Effector memory CD4-positive, alpha-beta T cell (primary cell): ENCODE results near the gene KCNJ5.

Experiments
- DNase-seq, 3 donors: peaks; one replicate each; pipeline ENCODE4 v3.0.0-alpha.2; 2020
- H3K27ac ChIP-seq: 2 replicates; pipeline ENCODE4 v1.7.0; 2013; ENCODE audit warnings: mild to moderate bottlenecking, low read length, moderate library complexity; ENCODE audit not compliant: insufficient read depth, poor library complexity, severe bottlenecking
- H3K27me3 ChIP-seq: replicated peaks from 2 replicates; pipeline ENCODE4 v1.7.0; 2013; ENCODE audit warnings: mild to moderate bottlenecking, low read length; ENCODE audit not compliant: insufficient read depth, control insufficient read depth, poor library complexity, severe bottlenecking
- H3K36me3 ChIP-seq: 2 replicates; pipeline ENCODE4 v1.7.0; 2013; ENCODE audit warnings: mild to moderate bottlenecking, low read length, moderate library complexity; ENCODE audit not compliant: control insufficient read depth, insufficient read depth
- H3K4me1 ChIP-seq: 2 replicates; pipeline ENCODE4 v1.7.0; 2013; ENCODE audit warnings: low read length, mild to moderate bottlenecking; ENCODE audit not compliant: control insufficient read depth, insufficient read depth, poor library complexity, severe bottlenecking
- H3K4me3 ChIP-seq: 2 replicates; pipeline ENCODE4 v1.7.0; 2013; ENCODE audit warnings: low read length, low read depth, mild to moderate bottlenecking; ENCODE audit not compliant: insufficient read depth, poor library complexity, severe bottlenecking
- H3K9me3 ChIP-seq: 2 replicates; pipeline ENCODE4 v1.7.0; 2013; ENCODE audit warnings: mild to moderate bottlenecking, low read length, moderate library complexity; ENCODE audit not compliant: control insufficient read depth

The KCNJ5 gene

DNA sequence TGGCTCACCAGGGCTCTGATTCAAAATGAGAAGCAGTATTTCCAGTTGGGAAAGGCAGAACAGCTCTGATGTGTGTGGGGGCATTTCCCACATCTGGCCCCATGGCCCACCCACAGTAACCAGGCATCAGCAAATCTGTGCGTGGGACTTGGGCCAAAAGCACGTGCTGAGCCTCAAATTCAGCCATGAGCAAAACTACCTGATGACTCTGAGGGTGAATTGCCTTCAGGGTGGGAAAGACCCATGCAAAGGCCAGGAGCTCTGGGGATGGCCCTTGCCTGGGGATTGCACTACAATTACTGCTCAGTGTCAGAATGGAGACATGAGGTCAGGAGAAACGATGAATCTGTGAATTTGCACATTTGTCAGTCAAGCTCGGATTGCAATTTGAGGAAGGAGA, 30.6 kb downstream of the KCNJ5 start:
- no peak overlapping the region for H3K27ac ChIP-seq
- H3K4me3 ChIP-seq: no peak overlapping the region
- H3K4me1 ChIP-seq: no peaks in the 10 kb centered on the region
- DNase-seq: no peak
- no peaks in the 10 kb centered on the region for H3K9me3 ChIP-seq
- no peaks in the 10 kb centered on the region for H3K36me3 ChIP-seq
- H3K27me3 ChIP-seq: no peaks in the 10 kb centered on the region

DNA sequence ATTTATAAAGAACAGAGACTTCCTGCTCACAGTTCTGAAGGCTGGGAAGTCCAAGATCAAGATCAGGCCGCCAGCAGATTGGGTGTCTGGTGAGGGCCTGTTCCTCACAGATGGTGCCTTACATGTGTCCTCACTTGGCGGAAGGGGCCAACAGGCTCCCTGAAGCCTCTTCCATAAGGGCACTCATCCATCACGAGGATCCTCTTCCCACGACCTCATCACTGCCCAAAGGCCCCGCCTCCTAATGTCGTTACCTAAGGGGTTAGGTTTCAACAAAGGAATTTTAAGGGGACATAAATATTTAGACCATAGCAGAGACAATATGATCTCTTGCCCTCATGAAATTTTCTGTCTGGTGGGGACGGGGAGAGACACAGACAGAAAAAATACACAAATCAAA, 32.9 kb downstream of the KCNJ5 start:
- DNase-seq: no peak
- no peaks in the 10 kb centered on the region for H3K27me3 ChIP-seq
- no peak overlapping the region for H3K4me3 ChIP-seq
- no peak overlapping the region for H3K27ac ChIP-seq
- no peaks in the 10 kb centered on the region for H3K4me1 ChIP-seq
- H3K9me3 ChIP-seq: no peaks in the 10 kb centered on the region
- no peaks in the 10 kb centered on the region for H3K36me3 ChIP-seq

DNA sequence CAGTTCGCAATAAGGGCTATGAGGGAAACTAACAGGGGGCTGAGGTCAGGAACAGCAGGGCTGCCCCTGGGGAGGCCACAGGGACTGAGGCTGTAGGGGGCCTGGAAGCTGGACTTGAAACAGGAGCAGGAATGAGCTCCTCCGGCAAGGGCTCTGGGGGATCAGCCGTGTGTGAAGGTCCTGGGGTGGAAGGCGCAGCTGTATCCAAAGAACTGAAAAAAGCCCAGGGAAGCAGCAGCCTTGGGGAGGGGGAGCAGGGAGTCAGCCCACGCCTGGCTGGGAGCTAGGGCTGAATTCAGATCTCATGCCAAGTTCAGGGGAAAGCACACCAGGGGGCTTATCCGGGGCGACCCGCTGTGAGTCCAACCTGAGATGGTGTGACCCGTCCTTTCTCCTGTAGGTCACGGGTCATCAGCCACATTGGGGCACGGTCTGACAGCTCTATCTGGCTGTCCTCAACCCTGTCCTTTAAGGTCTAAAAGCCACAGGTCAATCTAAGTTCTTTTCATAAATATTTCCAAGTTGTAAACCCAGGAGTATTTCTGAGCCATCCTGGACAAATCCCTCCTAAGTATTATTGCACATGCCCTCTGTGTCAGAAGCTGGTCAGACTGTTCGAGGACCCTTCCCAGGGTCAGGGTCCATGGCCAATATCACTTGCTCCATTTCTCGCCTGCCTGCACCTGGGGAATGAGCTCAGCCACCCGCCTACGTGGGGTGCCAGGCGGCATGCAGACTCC, 33.5 kb downstream of the KCNJ5 start:
- no peaks in the 10 kb centered on the region for H3K27me3 ChIP-seq
- no peaks in the 10 kb centered on the region for H3K4me1 ChIP-seq
- no peak overlapping the region for H3K4me3 ChIP-seq
- no peak for DNase-seq
- H3K36me3 ChIP-seq: no peaks in the 10 kb centered on the region
- no peak overlapping the region for H3K27ac ChIP-seq
- H3K9me3 ChIP-seq: no peaks in the 10 kb centered on the region

DNA sequence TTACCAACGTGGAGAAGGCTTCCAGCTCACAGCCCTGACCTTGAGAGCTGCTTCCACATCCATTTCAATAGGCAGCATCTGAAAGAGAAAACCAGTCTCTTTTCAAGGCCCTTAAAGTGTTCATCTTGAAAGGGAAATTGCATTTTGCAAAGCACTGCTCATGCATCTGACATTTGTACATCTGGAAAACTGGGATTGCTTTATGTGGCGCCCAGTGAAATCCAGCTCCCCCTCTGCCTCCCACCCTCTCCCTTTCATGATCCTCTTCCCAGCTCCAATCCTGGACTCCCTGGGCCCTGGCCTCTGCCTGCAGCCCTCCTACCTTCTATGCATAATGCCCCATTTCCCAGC, 34.1 kb downstream of the KCNJ5 start:
- H3K36me3 ChIP-seq: no peaks in the 10 kb centered on the region
- H3K27ac ChIP-seq: no peak overlapping the region
- no peaks in the 10 kb centered on the region for H3K4me1 ChIP-seq
- no peak overlapping the region for H3K4me3 ChIP-seq
- H3K9me3 ChIP-seq: no peaks in the 10 kb centered on the region
- DNase-seq: no peak
- no peaks in the 10 kb centered on the region for H3K27me3 ChIP-seq

DNA sequence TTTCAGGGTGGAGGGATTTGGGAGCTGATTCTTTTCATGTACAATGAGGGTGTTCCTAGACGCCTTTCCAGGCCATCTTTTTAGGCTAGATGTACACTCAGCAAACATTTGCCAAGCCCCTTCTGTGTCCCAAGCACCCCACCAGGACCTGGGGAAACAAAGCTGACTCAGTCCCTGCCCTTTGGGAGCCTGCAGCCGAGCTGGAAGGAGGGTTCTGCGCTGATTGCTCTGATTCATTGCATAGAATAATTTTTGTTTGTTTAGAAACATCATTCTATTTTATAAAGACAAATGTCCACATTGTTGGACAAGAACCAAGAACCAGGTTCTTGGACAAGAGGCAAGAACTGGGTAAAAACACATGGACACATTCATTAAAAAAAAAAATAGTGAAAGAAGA, 34.8 kb downstream of the KCNJ5 start:
- Histone ChIP-seq H3K27ac (no peak overlapping the region), H3K36me3 (no peaks in the 10 kb centered on the region), H3K4me3 (no peak overlapping the region), H3K27me3 (no peaks in the 10 kb centered on the region), H3K4me1 (no peaks in the 10 kb centered on the region), H3K9me3 (no peaks in the 10 kb centered on the region)
- no peak for DNase-seq

DNA sequence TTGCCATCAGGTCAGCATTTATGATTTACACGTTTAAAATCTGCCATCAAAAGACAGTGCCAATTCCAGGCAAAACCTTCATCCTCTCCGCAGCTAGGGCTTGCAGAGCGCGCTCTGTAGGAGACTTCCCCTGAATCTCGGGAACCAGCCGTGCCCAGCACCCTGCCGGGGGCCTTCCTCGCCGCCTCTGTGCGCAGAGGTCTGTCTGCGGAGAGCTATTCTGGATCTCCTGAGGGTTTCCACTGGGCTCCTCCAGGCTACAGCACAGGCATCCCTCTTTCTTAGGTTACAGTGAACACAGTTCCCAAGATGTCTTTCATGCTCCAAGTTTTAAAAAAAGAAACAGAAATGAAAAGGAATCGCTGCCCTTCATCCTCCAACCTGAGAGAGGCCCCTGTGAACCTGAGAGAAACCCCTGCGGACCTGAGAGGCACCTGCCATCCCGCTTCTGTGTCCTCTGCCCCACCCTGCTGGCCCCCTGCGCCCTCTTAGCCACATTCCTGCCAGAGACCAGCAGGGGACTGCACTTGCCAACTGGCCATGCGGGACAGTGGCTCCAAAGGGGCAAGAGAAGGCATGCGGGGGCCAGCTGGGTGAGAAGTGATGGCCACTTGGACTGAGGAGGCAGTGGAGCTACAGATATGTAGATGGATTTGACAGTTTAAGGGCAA, 35.4 kb downstream of the KCNJ5 start:
- H3K4me1 ChIP-seq: no peaks in the 10 kb centered on the region

DNA sequence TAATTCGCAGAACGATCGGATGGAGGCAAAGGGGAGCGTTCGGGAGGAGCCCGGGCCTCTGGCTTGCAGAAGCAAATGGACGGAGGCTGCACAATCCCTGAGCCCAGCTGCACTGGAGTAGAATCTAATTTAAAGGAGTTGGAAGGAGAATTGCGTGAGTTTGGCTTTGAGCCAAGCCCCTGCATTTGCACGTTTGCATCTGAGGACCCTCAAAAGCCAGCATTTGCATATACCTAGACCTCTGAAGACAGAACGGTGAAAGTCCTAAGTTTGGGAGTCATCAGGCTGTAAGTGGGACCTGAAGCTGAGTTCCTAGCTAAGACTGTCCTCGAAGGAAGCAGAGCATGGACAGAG, 35.9 kb downstream of the KCNJ5 start:
- H3K4me1 ChIP-seq: no peaks in the 10 kb centered on the region
- H3K36me3 ChIP-seq: no peaks in the 10 kb centered on the region
- H3K27ac ChIP-seq: no peak overlapping the region
- H3K9me3 ChIP-seq: no peaks in the 10 kb centered on the region
- DNase-seq: no peak
- H3K27me3 ChIP-seq: no peaks in the 10 kb centered on the region
- H3K4me3 ChIP-seq: no peak overlapping the region

More for the DNA sequence above, 35.4 kb downstream of the KCNJ5 start:
- DNase-seq: no peak
- Histone ChIP-seq H3K4me3 (no peak overlapping the region), H3K36me3 (no peaks in the 10 kb centered on the region), H3K9me3 (no peaks in the 10 kb centered on the region), H3K27ac (no peak overlapping the region), H3K27me3 (no peaks in the 10 kb centered on the region)

DNA sequence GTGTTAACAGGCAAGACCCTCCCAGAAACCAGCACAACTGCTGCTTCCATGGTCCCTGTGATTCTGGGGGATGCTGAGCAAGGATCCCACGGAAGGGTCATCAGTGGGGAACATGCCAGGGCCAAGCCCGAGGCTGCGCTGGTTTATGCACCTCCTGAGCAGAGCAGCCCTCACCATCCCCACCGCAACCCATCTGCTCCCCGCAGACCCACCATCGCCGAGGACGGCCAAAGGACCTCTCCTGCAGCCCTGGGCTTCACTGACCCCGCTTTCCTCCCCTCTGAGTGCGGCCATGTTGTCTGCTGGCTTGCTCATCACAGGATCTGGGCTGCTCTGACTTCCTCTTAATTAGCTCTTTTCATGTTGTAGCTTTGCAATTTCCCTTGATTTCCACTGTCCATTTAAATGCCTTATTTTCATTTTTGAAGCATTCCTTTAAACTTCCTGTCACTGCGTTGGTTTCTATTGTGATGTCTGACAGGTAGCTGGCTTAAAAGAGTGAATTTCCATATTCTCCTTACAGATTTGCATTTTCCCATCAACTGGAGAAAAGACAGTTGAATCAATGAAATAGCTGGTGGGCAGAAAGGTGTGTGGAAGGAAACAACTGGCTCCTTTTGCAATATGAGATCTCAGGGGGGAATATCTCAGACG, 36.7 kb downstream of the KCNJ5 start:
- DNase-seq: no peak
- H3K9me3 ChIP-seq: no peaks in the 10 kb centered on the region
- no peak overlapping the region for H3K4me3 ChIP-seq
- no peaks in the 10 kb centered on the region for H3K36me3 ChIP-seq
- H3K4me1 ChIP-seq: no peaks in the 10 kb centered on the region
- H3K27me3 ChIP-seq: no peaks in the 10 kb centered on the region
- no peak overlapping the region for H3K27ac ChIP-seq

DNA sequence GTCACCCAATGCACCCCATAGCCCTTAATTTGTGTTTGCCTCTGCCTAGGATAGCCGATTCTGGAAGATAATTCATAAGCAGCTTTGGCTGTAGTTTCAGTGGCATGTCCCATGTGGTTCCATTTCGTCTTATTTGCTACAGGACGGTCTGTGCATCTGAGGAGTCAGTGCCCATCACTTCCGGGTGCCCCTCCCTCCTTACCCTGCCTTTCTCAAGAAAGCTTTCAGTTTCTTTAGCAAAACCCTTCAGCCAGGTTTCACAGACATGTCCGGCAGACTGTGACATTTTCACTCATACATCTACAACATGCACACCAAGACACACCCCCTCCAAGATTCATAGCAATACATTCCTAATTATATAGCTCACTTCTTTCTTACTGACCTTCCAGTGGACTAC, 37.2 kb downstream of the KCNJ5 start:
- no peak overlapping the region for H3K27ac ChIP-seq
- no peak for DNase-seq
- no peaks in the 10 kb centered on the region for H3K27me3 ChIP-seq
- no peak overlapping the region for H3K4me3 ChIP-seq
- H3K36me3 ChIP-seq: no peaks in the 10 kb centered on the region
- H3K4me1 ChIP-seq: no peaks in the 10 kb centered on the region
- no peaks in the 10 kb centered on the region for H3K9me3 ChIP-seq

DNA sequence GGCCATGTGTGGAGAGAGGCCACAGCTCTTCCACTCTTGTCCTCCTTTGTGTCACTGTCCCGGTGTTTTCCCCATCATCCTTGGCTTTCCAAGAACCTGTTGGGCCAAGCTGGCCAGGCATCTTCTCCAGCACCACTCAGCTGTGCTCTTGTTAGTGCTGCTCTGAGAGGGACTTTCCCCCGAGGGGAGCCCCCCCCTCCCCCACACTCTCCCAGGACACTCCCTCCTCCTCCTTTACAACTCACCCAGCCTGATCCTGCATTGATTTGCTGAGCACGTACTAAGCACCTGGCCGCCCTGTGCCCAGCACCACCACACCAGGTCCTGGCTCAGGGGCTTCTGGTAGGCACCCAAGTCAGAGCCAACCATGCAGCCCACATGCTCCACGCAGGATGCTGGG, 38.3 kb downstream of the KCNJ5 start:
- H3K9me3 ChIP-seq: no peaks in the 10 kb centered on the region
- no peaks in the 10 kb centered on the region for H3K27me3 ChIP-seq
- DNase-seq: no peak

More for the DNA sequence above, 38.3 kb downstream of the KCNJ5 start:
- Histone ChIP-seq H3K36me3 (no peaks in the 10 kb centered on the region), H3K4me3 (no peak overlapping the region), H3K27ac (no peak overlapping the region), H3K4me1 (no peaks in the 10 kb centered on the region)
